Activated CD4-positive, alpha-beta T cell treated with anti-CD3 and anti-CD28 coated beads, Interleukin-2, amount 10 ng/mL, durations not matched to agents 24 days and 14 days (primary cell): ENCODE results near the gene RLIM. TPM values are rescaled to one million over a fixed set of nuclear protein-coding genes. Genes with fewer than 3 reads are reported as not detected.
"Not testable (repeated sequence)": the region's sequence is repeated elsewhere in the genome, so short reads cannot be mapped to it uniquely, and the experiment has no call there.

ENCODE experiments used
- DNase-seq: peaks from one replicate; pipeline ENCODE4 v3.0.0; 2022
- H3K27ac Mint-ChIP-seq: one replicate; pipeline ENCODE4 v1.8.0; 2022; ENCODE audit warnings: mild to moderate bottlenecking, mixed read lengths
- H3K27me3 Mint-ChIP-seq: one replicate; pipeline ENCODE4 v1.8.0; 2022; ENCODE audit warnings: mixed read lengths
- H3K36me3 Mint-ChIP-seq: one replicate; pipeline ENCODE4 v1.8.0; 2022; ENCODE audit warnings: low read depth, mild to moderate bottlenecking, mixed read lengths
- H3K4me1 Mint-ChIP-seq: one replicate; pipeline ENCODE4 v1.8.0; 2021; ENCODE audit warnings: mixed read lengths
- H3K4me3 Mint-ChIP-seq: one replicate; pipeline ENCODE4 v1.8.0; 2022; ENCODE audit warnings: mild to moderate bottlenecking, moderate library complexity, mixed read lengths
- H3K9me3 Mint-ChIP-seq: one replicate; pipeline ENCODE4 v1.8.0; 2021; ENCODE audit warnings: mixed read lengths
- intact Hi-C: fragments of 100-400 bp; cut with micrococcal nuclease; formaldehyde crosslinking; loops from one replicate; pipeline ENCODE4 v1.15.1; 2023
- total RNA-seq: library from RNA; stranded (reverse); gene quantifications from 2 replicates; pipeline ENCODE4 v1.2.3, GENCODE V29; 2022

The RLIM gene, protein sequence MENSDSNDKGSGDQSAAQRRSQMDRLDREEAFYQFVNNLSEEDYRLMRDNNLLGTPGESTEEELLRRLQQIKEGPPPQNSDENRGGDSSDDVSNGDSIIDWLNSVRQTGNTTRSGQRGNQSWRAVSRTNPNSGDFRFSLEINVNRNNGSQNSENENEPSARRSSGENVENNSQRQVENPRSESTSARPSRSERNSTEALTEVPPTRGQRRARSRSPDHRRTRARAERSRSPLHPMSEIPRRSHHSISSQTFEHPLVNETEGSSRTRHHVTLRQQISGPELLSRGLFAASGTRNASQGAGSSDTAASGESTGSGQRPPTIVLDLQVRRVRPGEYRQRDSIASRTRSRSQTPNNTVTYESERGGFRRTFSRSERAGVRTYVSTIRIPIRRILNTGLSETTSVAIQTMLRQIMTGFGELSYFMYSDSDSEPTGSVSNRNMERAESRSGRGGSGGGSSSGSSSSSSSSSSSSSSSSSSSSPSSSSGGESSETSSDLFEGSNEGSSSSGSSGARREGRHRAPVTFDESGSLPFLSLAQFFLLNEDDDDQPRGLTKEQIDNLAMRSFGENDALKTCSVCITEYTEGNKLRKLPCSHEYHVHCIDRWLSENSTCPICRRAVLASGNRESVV
- total RNA-seq = 34.2 and 34.5 TPM in 2 replicates

DNA sequence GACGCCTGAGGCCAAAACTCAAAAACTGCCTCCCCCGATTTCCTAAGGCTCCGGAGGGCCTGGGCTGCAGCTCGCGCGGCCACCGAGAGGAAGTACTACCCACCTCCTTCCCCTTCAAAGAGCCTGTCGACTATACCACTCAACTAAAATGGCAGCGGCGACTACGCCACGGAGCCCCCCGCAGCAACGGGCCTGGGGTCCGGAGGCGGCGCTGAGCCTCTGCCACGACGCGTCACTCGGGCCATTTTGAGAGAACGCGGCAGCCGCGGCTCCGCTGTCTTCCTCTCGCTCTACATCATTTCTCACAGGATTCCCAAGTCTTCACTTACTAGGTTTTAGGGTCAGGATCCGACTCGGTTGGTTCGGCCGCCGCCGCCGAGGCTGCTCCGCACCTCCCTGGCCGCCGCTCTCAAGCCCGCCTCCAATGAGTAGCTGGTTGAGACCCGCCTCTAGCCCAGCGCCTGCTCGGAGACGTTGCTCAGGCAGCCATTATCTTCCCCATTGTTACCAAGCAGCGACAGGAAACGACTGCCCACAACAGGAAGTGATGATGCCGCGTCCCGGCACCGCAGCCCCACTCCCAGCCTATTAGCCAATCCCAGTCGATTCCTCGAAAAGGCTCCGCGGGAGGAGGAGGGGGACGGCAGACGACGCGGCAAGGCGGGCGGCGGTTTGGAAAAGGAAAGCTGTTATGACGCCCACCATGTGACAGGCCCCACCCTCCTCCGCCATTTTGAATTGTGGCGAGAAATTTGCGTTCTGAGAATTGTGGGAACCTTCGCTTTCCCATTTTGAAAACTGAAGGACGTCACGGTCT is at the start of gene RLIM:
Gene RLIM, minus strand, starts transcription at position 532 of the 817 bp plus-strand sequence. CDS start 18,647 bp downstream, outside the sequence.
- H3K4me3 Mint-ChIP-seq = peak within 1 kb of the TSS; percentile 100
- peak; percentile 97 for DNase-seq
- peaks cover 15% of the 10 kb centered on the region for H3K36me3 Mint-ChIP-seq
- H3K27me3 Mint-ChIP-seq = no peaks in the 10 kb centered on the region
- peak within 1 kb of the TSS; percentile 100 for H3K27ac Mint-ChIP-seq
- H3K9me3 Mint-ChIP-seq = no peaks in the 10 kb centered on the region
- intact Hi-C loops = loop anchor here (1.0 to 10.0 kb wide), 7 partner anchors 36 to 1560 kb away; partner anchors contain the start of genes ABCB7, NEXMIF and PBDC1
- peaks cover 8% of the 10 kb centered on the region for H3K4me1 Mint-ChIP-seq

DNA sequence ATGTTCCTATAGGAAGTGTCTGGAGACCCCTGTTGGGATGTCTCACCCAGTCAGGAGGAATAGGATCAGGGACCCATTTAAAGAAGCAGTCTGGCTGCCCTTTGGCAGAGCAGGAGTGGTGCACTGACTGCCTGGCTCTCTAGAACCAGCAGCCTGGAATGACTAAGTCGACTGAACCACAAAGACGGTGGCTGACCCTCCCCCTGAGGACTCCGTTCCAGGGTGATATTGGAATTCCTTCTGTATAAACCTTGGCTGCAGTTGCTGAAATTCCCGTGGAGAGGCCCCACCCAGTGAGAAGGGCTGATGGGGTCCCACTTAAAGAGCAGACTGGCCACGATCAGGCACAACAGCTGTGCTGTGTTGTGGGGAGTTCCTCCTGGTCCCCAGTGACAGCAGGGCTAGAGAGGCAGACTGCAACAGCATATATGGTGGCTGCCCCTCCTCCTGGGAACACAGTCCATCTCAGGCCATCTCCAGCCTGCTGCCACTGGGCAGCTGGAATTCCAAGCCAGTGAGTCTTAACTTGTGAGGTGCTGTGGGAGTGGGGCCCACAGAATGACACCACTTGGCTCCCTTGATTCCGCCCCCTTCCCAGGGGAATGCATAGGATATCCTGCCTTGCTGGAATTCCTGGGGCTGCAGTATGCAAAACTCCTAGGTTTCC is 41.8 kb upstream of the RLIM start:
- no peaks in the 10 kb centered on the region for H3K4me1 Mint-ChIP-seq
- no peaks in the 10 kb centered on the region for H3K27me3 Mint-ChIP-seq
- no peak overlapping the region for H3K27ac Mint-ChIP-seq
- DNase-seq = no peak
- intact Hi-C loops = no loop called here
- H3K4me3 Mint-ChIP-seq = no peak overlapping the region
- no peaks in the 10 kb centered on the region for H3K36me3 Mint-ChIP-seq
- no peaks in the 10 kb centered on the region for H3K9me3 Mint-ChIP-seq

- H3K4me3 Mint-ChIP-seq, DNase-seq, intact Hi-C loops, H3K27ac Mint-ChIP-seq, H3K27me3 Mint-ChIP-seq, H3K9me3 Mint-ChIP-seq, H3K36me3 Mint-ChIP-seq, H3K4me1 Mint-ChIP-seq: not testable (repeated sequence)
Measured at GRCh38 chrX:74654953-74655352, 40.5 kb upstream of the RLIM start.

DNA sequence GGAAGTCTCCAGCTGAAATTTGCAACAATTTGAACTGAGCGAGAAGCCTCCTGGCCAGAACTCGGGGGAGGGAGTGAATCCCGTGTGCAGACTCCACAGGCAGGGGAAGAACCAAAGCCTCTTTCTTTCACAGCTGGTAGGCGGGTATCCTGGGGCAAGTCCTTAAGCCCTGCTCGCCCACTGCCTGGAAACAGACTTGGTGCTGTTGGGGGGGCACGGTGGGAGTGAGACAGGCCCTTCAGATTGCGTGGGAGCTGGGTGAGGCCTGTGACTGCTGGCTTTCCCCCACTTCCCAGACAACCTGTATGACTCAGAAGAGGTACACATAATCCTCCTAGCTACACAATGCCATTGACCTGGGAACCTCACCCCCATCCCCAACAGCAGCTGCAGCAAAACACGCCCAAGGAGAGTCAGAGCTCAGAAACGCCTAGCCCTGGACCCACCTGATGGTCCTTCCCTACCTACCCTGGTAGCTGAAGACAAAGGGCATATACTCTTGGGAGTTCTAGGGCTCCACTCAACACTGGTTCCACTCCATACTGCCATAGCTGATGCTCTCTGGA is 22.4 kb upstream of the RLIM start:
- Mint-ChIP-seq H3K9me3 (no peaks in the 10 kb centered on the region), H3K4me1 (no peaks in the 10 kb centered on the region), H3K27ac (no peak overlapping the region), H3K36me3 (no peaks in the 10 kb centered on the region), H3K27me3 (no peaks in the 10 kb centered on the region), H3K4me3 (no peak overlapping the region)
- no peak for DNase-seq
- intact Hi-C loops = no loop called here

DNA sequence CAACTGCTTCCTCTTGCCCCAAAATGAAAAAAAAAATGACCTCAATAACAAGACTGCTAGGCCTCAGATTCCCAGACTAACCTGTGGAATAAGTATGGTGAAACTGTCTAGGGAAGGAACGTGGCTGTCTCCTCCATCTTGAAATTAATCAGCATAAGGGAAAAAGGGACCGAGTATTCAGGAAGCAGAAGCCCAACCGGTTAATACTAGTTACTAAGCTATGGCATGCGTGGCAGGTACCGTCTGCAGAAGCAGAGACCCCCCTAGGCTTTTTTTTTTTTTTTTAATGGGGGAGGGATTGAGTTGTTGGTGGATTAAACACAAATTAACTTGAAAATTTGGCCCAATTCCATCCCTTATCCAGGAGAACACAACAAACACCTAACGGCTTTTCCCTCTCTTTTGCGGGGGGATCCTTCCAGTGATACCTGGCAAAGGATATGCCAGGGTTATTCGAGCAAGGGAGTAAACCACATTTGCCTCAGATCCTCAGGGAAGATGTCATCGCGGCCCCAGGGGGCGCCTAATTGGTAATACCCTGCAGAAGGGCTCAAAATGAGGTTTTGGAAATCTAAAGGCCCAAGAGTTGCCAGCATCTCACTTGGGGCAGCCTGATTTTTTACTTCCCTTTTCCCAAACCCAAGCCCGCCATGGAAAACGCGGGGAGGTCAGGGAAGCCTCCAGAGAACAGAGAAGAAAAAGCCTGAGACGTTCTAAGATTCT is 893 bp downstream of the RLIM start:
- Mint-ChIP-seq H3K27ac (peak overlapping the region; percentile 100), H3K27me3 (no peaks in the 10 kb centered on the region)
- intact Hi-C loops = loop anchor here (1.0 to 10.0 kb wide), 7 partner anchors 35 to 1561 kb away; partner anchors contain the start of genes ABCB7, NEXMIF and PBDC1

GRCh38 chrX:74606799-74607198 is 7.6 kb downstream of the RLIM start:
- intact Hi-C loops = no loop called here
- peaks cover 19% of the 10 kb centered on the region for H3K4me1 Mint-ChIP-seq
- no peak for DNase-seq
- no peak overlapping the region for H3K4me3 Mint-ChIP-seq
- H3K27ac Mint-ChIP-seq = no peak overlapping the region
- H3K36me3 Mint-ChIP-seq = peaks cover 29% of the 10 kb centered on the region
- H3K27me3 Mint-ChIP-seq = no peaks in the 10 kb centered on the region
- no peaks in the 10 kb centered on the region for H3K9me3 Mint-ChIP-seq

More for the DNA sequence above, 893 bp downstream of the RLIM start:
- Mint-ChIP-seq H3K4me1 (peaks cover 8% of the 10 kb centered on the region), H3K4me3 (peak overlapping the region; percentile 100), H3K9me3 (no peaks in the 10 kb centered on the region), H3K36me3 (peaks cover 17% of the 10 kb centered on the region)
- peak; percentile 56 for DNase-seq

DNA sequence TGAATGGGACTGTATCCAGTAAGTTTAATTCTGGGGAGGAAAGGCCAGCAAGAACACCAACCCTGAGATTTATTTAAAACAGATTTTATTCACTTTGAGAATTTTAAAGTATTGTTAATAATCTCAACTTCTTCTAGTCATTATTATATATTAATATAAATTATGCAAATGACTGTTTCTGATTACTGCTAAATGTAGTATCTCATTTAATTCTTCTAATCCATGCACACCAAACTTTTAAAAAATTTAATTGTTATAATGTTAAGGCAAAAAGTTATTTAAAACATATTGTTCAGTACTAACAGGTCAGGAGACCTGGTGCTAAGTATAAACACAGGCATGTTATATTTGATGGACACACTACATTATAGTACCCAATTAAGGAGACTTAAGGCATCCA is 8.1 kb downstream of the RLIM start:
- peaks cover 19% of the 10 kb centered on the region for H3K4me1 Mint-ChIP-seq
- no peak overlapping the region for H3K4me3 Mint-ChIP-seq
- intact Hi-C loops = no loop called here
- peaks cover 34% of the 10 kb centered on the region for H3K36me3 Mint-ChIP-seq
- no peaks in the 10 kb centered on the region for H3K9me3 Mint-ChIP-seq
- DNase-seq = no peak
- no peak overlapping the region for H3K27ac Mint-ChIP-seq
- no peaks in the 10 kb centered on the region for H3K27me3 Mint-ChIP-seq

DNA sequence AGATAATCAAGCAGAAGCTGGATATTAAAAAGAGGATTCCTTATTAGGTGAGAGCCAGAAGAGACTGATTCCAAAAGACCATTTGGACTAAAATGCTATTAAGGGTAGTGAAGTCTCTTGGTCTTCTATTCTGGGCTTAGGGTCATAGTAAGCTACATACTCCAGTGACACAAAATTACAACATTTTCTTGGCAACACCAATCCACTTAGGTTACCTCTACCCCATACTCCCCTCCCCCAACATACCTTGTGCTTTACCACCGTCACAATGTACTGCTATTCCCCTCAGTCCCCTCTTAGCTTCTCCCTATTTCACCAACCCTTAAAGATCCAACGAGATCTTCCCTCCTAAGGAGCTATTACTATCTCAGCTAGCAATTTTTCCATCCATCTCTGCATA is 11.4 kb downstream of the RLIM start:
- H3K27me3 Mint-ChIP-seq = no peaks in the 10 kb centered on the region
- H3K4me1 Mint-ChIP-seq = peaks cover 19% of the 10 kb centered on the region
- H3K27ac Mint-ChIP-seq = no peak overlapping the region
- H3K4me3 Mint-ChIP-seq = no peak overlapping the region
- intact Hi-C loops = no loop called here
- no peaks in the 10 kb centered on the region for H3K9me3 Mint-ChIP-seq
- H3K36me3 Mint-ChIP-seq = peaks cover 44% of the 10 kb centered on the region
- no peak for DNase-seq

GRCh38 chrX:74602142-74602541 is 12.3 kb downstream of the RLIM start:
- Mint-ChIP-seq H3K27ac (no peak overlapping the region), H3K27me3 (no peaks in the 10 kb centered on the region), H3K36me3 (peaks cover 44% of the 10 kb centered on the region), H3K4me3 (no peak overlapping the region), H3K9me3 (no peaks in the 10 kb centered on the region), H3K4me1 (peaks cover 19% of the 10 kb centered on the region)
- DNase-seq = no peak
- intact Hi-C loops = no loop called here

GRCh38 chrX:74593593-74593992 is 20.8 kb downstream of the RLIM start:
- intact Hi-C loops = no loop called here
- Mint-ChIP-seq H3K36me3 (peaks cover 40% of the 10 kb centered on the region), H3K9me3 (no peaks in the 10 kb centered on the region), H3K27me3 (no peaks in the 10 kb centered on the region), H3K4me1 (peaks cover 4% of the 10 kb centered on the region), H3K4me3 (no peak overlapping the region), H3K27ac (no peak overlapping the region)
- DNase-seq = no peak

DNA sequence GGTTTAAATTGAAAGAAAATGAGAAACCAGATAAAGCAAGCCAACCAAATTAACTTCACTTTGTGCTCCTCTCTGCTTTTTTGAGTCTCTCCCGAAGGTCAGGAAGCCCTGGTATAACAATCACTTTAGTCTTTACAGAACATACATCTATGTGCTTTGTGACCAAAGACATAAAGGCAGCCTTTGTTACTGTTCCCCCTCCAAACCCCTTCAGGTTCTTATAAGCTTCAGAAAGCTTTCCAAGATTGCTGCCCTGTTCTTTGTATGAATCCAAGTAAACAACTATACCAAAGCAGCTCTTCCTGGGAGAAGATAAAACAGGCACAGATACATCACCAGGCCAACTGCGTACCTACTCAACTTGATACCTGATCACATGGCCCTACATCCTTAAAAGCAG is 28.7 kb downstream of the RLIM start:
- Mint-ChIP-seq H3K27ac (no peak overlapping the region), H3K4me3 (no peak overlapping the region), H3K36me3 (peaks cover 28% of the 10 kb centered on the region), H3K4me1 (peaks cover 2% of the 10 kb centered on the region), H3K9me3 (no peaks in the 10 kb centered on the region), H3K27me3 (no peaks in the 10 kb centered on the region)
- intact Hi-C loops = no loop called here
- no peak for DNase-seq

DNA sequence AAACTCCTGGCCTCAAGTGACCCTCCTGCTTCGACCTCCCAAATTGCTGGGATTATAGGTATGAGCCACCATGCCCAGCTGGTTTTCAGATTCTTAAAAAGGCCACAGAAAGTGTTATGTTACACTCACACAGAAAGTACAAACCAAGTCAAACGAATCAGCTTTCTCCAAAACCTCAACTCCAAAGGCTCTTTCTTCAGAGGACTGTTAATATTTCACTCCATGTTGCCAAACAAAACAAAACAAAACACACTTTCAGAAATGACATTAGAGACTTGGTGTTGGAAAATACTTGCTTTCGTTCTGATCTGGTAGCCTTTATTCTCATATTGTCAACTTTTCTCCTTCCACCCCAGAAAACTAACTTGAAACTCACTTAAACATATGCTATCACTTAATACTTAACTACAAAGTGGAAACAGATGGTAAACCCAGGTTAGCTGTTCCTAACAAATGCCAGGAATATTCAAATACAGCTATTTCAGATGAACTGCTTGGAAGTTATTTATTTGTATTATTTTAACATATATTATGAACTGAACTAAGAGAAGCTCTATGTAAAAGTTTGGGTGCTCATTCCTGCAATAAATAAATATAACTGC is 34.7 kb downstream of the RLIM start:
- no peak for DNase-seq
- Mint-ChIP-seq H3K4me1 (peaks cover 9% of the 10 kb centered on the region), H3K9me3 (no peaks in the 10 kb centered on the region), H3K36me3 (peaks cover 8% of the 10 kb centered on the region), H3K4me3 (no peak overlapping the region), H3K27ac (peak overlapping the region; percentile 80), H3K27me3 (no peaks in the 10 kb centered on the region)
- intact Hi-C loops = loop anchor here (1.0 kb wide), 1 partner anchor 38 kb away; no protein-coding TSS in a partner anchor
